Measurements from ENCODE around the gene SLC15A4. TPM values are rescaled to one million over a fixed set of nuclear protein-coding genes. Genes with fewer than 3 reads are reported as not detected.

SLC15A4 gene
- total RNA-seq, 1 donor from 2014 or later, result 38.8 TPM

- no peak for DNase-seq (ENCODE audit: low spot score)
- H3K4me1 Mint-ChIP-seq (ENCODE audit: low read depth), result peaks cover 25% of the 10 kb centered on the region
- intact Hi-C loops (cut with micrococcal nuclease), result no loop called here
- no peaks in the 10 kb centered on the region for H3K27me3 Mint-ChIP-seq (ENCODE audit: low read depth)
- H3K9me3 Mint-ChIP-seq, result no peaks in the 10 kb centered on the region
- peaks cover 71% of the 10 kb centered on the region for H3K36me3 Mint-ChIP-seq (ENCODE audit: low read depth)
- H3K4me3 Mint-ChIP-seq (ENCODE audit: low read depth), result no peak overlapping the region
- H3K27ac Mint-ChIP-seq, result peak overlapping the region; percentile 49
Measured at GRCh38 chr12:128793701-128794100, 30.1 kb downstream of the SLC15A4 start.

- DNase-seq (ENCODE audit: low spot score), result no peak
- intact Hi-C loops (cut with micrococcal nuclease), result no loop called here
- H3K4me1 Mint-ChIP-seq (ENCODE audit: low read depth), result peaks cover 25% of the 10 kb centered on the region
- H3K27me3 Mint-ChIP-seq (ENCODE audit: low read depth), result no peaks in the 10 kb centered on the region
- no peaks in the 10 kb centered on the region for H3K9me3 Mint-ChIP-seq
- H3K27ac Mint-ChIP-seq, result no peak overlapping the region
- peaks cover 63% of the 10 kb centered on the region for H3K36me3 Mint-ChIP-seq (ENCODE audit: low read depth)
- H3K4me3 Mint-ChIP-seq (ENCODE audit: low read depth), result no peak overlapping the region
Measured at GRCh38 chr12:128792881-128793280, 30.9 kb downstream of the SLC15A4 start.

- peak overlapping the region; percentile 52 for H3K27ac Mint-ChIP-seq
- no peak overlapping the region for H3K4me3 Mint-ChIP-seq (ENCODE audit: low read depth)
- peaks cover 58% of the 10 kb centered on the region for H3K36me3 Mint-ChIP-seq (ENCODE audit: low read depth)
- intact Hi-C loops (cut with micrococcal nuclease), result no loop called here
- no peak for DNase-seq (ENCODE audit: low spot score)
- H3K4me1 Mint-ChIP-seq (ENCODE audit: low read depth), result peaks cover 22% of the 10 kb centered on the region
- no peaks in the 10 kb centered on the region for H3K9me3 Mint-ChIP-seq
- H3K27me3 Mint-ChIP-seq (ENCODE audit: low read depth), result no peaks in the 10 kb centered on the region
Measured at GRCh38 chr12:128792398-128792797, 31.4 kb downstream of the SLC15A4 start.

- Mint-ChIP-seq H3K4me1 (ENCODE audit: low read depth) (peaks cover 16% of the 10 kb centered on the region), H3K27me3 (ENCODE audit: low read depth) (no peaks in the 10 kb centered on the region), H3K4me3 (ENCODE audit: low read depth) (no peak overlapping the region), H3K9me3 (no peaks in the 10 kb centered on the region), H3K27ac (peak overlapping the region; percentile 52), H3K36me3 (ENCODE audit: low read depth) (peaks cover 52% of the 10 kb centered on the region)
- intact Hi-C loops (cut with micrococcal nuclease), result no loop called here
- DNase-seq (ENCODE audit: low spot score), result no peak
Measured at GRCh38 chr12:128791395-128792322, 32.1 kb downstream of the SLC15A4 start.

- H3K4me3 Mint-ChIP-seq (ENCODE audit: low read depth), result no peak overlapping the region
- peak overlapping the region; percentile 52 for H3K27ac Mint-ChIP-seq
- intact Hi-C loops (cut with micrococcal nuclease), result no loop called here
- peaks cover 13% of the 10 kb centered on the region for H3K4me1 Mint-ChIP-seq (ENCODE audit: low read depth)
- H3K27me3 Mint-ChIP-seq (ENCODE audit: low read depth), result no peaks in the 10 kb centered on the region
- no peaks in the 10 kb centered on the region for H3K9me3 Mint-ChIP-seq
- H3K36me3 Mint-ChIP-seq (ENCODE audit: low read depth), result peaks cover 44% of the 10 kb centered on the region
- DNase-seq (ENCODE audit: low spot score), result no peak
Measured at GRCh38 chr12:128790653-128791373, 32.9 kb downstream of the SLC15A4 start.

GRCh38 chr12:128790221-128790620, 33.5 kb downstream of the SLC15A4 start:
- H3K9me3 Mint-ChIP-seq, result no peaks in the 10 kb centered on the region
- H3K27me3 Mint-ChIP-seq (ENCODE audit: low read depth), result no peaks in the 10 kb centered on the region
- no peak overlapping the region for H3K4me3 Mint-ChIP-seq (ENCODE audit: low read depth)
- H3K4me1 Mint-ChIP-seq (ENCODE audit: low read depth), result peaks cover 12% of the 10 kb centered on the region
- no peak for DNase-seq (ENCODE audit: low spot score)
- H3K36me3 Mint-ChIP-seq (ENCODE audit: low read depth), result peaks cover 39% of the 10 kb centered on the region
- H3K27ac Mint-ChIP-seq, result no peak overlapping the region
- intact Hi-C loops (cut with micrococcal nuclease), result no loop called here

- intact Hi-C loops (cut with micrococcal nuclease), result loop anchor here (10.0 kb wide), 2 partner anchors 1125 to 1225 kb away; no protein-coding TSS in a partner anchor
- Mint-ChIP-seq H3K27me3 (ENCODE audit: low read depth) (no peaks in the 10 kb centered on the region), H3K9me3 (no peaks in the 10 kb centered on the region), H3K4me1 (ENCODE audit: low read depth) (peaks cover 7% of the 10 kb centered on the region), H3K36me3 (ENCODE audit: low read depth) (peaks cover 32% of the 10 kb centered on the region), H3K27ac (peak overlapping the region; percentile 60), H3K4me3 (ENCODE audit: low read depth) (no peak overlapping the region)
- DNase-seq (ENCODE audit: low spot score), result no peak
Measured at GRCh38 chr12:128789356-128789929, 34.3 kb downstream of the SLC15A4 start.

- no peak for DNase-seq (ENCODE audit: low spot score)
- Mint-ChIP-seq H3K4me1 (ENCODE audit: low read depth) (peaks cover 15% of the 10 kb centered on the region), H3K9me3 (no peaks in the 10 kb centered on the region), H3K36me3 (ENCODE audit: low read depth) (peaks cover 18% of the 10 kb centered on the region), H3K4me3 (ENCODE audit: low read depth) (no peak overlapping the region), H3K27ac (no peak overlapping the region), H3K27me3 (ENCODE audit: low read depth) (no peaks in the 10 kb centered on the region)
- intact Hi-C loops (cut with micrococcal nuclease), result loop anchor here (10.0 kb wide), 2 partner anchors 1127 to 1227 kb away; no protein-coding TSS in a partner anchor
Measured at GRCh38 chr12:128787827-128788226, 35.9 kb downstream of the SLC15A4 start.

- no peak overlapping the region for H3K27ac Mint-ChIP-seq
- H3K4me3 Mint-ChIP-seq (ENCODE audit: low read depth), result no peak overlapping the region
- DNase-seq (ENCODE audit: low spot score), result no peak
- no peaks in the 10 kb centered on the region for H3K9me3 Mint-ChIP-seq
- H3K4me1 Mint-ChIP-seq (ENCODE audit: low read depth), result peaks cover 9% of the 10 kb centered on the region
- H3K27me3 Mint-ChIP-seq (ENCODE audit: low read depth), result no peaks in the 10 kb centered on the region
- H3K36me3 Mint-ChIP-seq (ENCODE audit: low read depth), result peaks cover 9% of the 10 kb centered on the region
- intact Hi-C loops (cut with micrococcal nuclease), result loop anchor here (10.0 kb wide), 2 partner anchors 1128 to 1228 kb away; no protein-coding TSS in a partner anchor
Measured at GRCh38 chr12:128786741-128787391, 36.9 kb downstream of the SLC15A4 start.

GRCh38 chr12:128784030-128784760, 39.6 kb downstream of the SLC15A4 start:
- Mint-ChIP-seq H3K27ac (no peak overlapping the region), H3K27me3 (ENCODE audit: low read depth) (no peaks in the 10 kb centered on the region), H3K4me3 (ENCODE audit: low read depth) (no peak overlapping the region), H3K4me1 (ENCODE audit: low read depth) (peaks cover 8% of the 10 kb centered on the region), H3K9me3 (no peaks in the 10 kb centered on the region), H3K36me3 (ENCODE audit: low read depth) (no peaks in the 10 kb centered on the region)
- DNase-seq (ENCODE audit: low spot score), result no peak
- intact Hi-C loops (cut with micrococcal nuclease), result loop anchor here (10.0 kb wide), 2 partner anchors 1131 to 1231 kb away; no protein-coding TSS in a partner anchor

GRCh38 chr12:128783129-128783574, 40.6 kb downstream of the SLC15A4 start:
- Mint-ChIP-seq H3K27ac (peak overlapping the region; percentile 90), H3K4me1 (ENCODE audit: low read depth) (peaks cover 8% of the 10 kb centered on the region), H3K9me3 (no peaks in the 10 kb centered on the region), H3K36me3 (ENCODE audit: low read depth) (no peaks in the 10 kb centered on the region), H3K27me3 (ENCODE audit: low read depth) (no peaks in the 10 kb centered on the region), H3K4me3 (ENCODE audit: low read depth) (peak overlapping the region; percentile 51)
- no peak for DNase-seq (ENCODE audit: low spot score)
- intact Hi-C loops (cut with micrococcal nuclease), result loop anchor here (10.0 kb wide), 2 partner anchors 1132 to 1232 kb away; no protein-coding TSS in a partner anchor

Measured in activated T-helper 2 cell treated with anti-CD3 and anti-CD28 coated beads, Interferon-gamma antibody, Interleukin-2, Interleukin-4, amounts not matched to agents 10 μg/mL and 5 μg/mL and 100 μg/mL, durations not matched to agents 14 hours and 24 hours and 36 hours (primary cell).